SK-N-SH treated with all-trans-retinoic acid at 6 μM for 48 hours (cell line): ENCODE results near the gene RGMB.
"Not testable (repeated sequence)": the region's sequence is repeated elsewhere in the genome, so short reads cannot be mapped to it uniquely, and the experiment has no call there.

Source experiments
- ATAC-seq: fragments of 200-7000 bp; cut with Tn5 transposase; 3 replicates; pipeline ENCODE4 v1.9.1; 2020; ENCODE audit warnings: mild to moderate bottlenecking, moderate library complexity
- ARNTL ChIP-seq: fragments of 450-650 bp; formaldehyde crosslinking; IDR thresholded peaks from 2 replicates; pipeline ENCODE4 v1.5.0; 2020; ENCODE audit warnings: low read depth, mild to moderate bottlenecking, moderate library complexity, borderline replicate concordance
- BACH2 ChIP-seq: fragments of 250-450 bp; sonication (Bioruptor Pico); IDR thresholded peaks from 2 replicates; pipeline ENCODE4 v1.9.0; 2021; ENCODE audit warnings: mild to moderate bottlenecking, borderline replicate concordance
- CREB5 ChIP-seq: fragments of 250-450 bp; sonication (Bioruptor Pico); IDR thresholded peaks from 2 replicates; pipeline ENCODE4 v1.5.1; 2020; ENCODE audit warnings: low read depth, mild to moderate bottlenecking, moderate library complexity
- CSDC2 ChIP-seq: fragments of 250-450 bp; sonication (Bioruptor Pico); IDR thresholded peaks from 2 replicates; pipeline ENCODE4 v1.5.0; 2020; ENCODE audit warnings: mild to moderate bottlenecking, moderate library complexity
- GLIS3 ChIP-seq: fragments of 250-450 bp; sonication (Bioruptor Pico); IDR thresholded peaks from 2 replicates; pipeline ENCODE4 v1.5.0; 2020; ENCODE audit warnings: mild to moderate bottlenecking, moderate library complexity
- POU6F1 ChIP-seq: fragments of 250-450 bp; sonication (Bioruptor Pico); IDR thresholded peaks from 2 replicates; pipeline ENCODE4 v1.8.0; 2021; ENCODE audit warnings: low read depth, mild to moderate bottlenecking, moderate library complexity, borderline replicate concordance
- PPARA ChIP-seq: fragments of 250-450 bp; sonication (Bioruptor Pico); IDR thresholded peaks from 2 replicates; pipeline ENCODE4 v1.5.0; 2020; ENCODE audit warnings: mild to moderate bottlenecking, borderline replicate concordance
- RARB ChIP-seq: fragments of 250-450 bp; sonication (Bioruptor Pico); IDR thresholded peaks from 2 replicates; pipeline ENCODE4 v1.8.0; 2021; ENCODE audit warnings: mild to moderate bottlenecking, moderate library complexity
- SNAI2 ChIP-seq: fragments of 250-450 bp; sonication (Bioruptor Pico); IDR thresholded peaks from 2 replicates; pipeline ENCODE4 v1.5.0; 2020; ENCODE audit warnings: mild to moderate bottlenecking, moderate library complexity
- TOX ChIP-seq: fragments of 250-450 bp; sonication (Bioruptor Pico); IDR thresholded peaks from 2 replicates; pipeline ENCODE4 v1.8.0; 2021; ENCODE audit warnings: mild to moderate bottlenecking, moderate library complexity, borderline replicate concordance
- ZC3H10 ChIP-seq: fragments of 250-450 bp; sonication (Bioruptor Pico); IDR thresholded peaks from 2 replicates; pipeline ENCODE4 v1.5.1; 2021; ENCODE audit warnings: mild to moderate bottlenecking, moderate library complexity
- ZFP3 ChIP-seq: fragments of 250-450 bp; sonication (Bioruptor Pico); IDR thresholded peaks from 2 replicates; pipeline ENCODE4 v1.5.0; 2020; ENCODE audit warnings: mild to moderate bottlenecking, moderate library complexity
- ZFP30 ChIP-seq: fragments of 450-650 bp; formaldehyde crosslinking; IDR thresholded peaks from 2 replicates; pipeline ENCODE4 v1.5.0; 2022; ENCODE audit warnings: mild to moderate bottlenecking, moderate library complexity
- ZNF565 ChIP-seq: fragments of 450-650 bp; formaldehyde crosslinking; conservative IDR thresholded peaks from 2 replicates; pipeline ENCODE4 v1.5.0; 2020; ENCODE audit warnings: low read depth, mild to moderate bottlenecking, moderate library complexity
- ZNF8 ChIP-seq: fragments of 450-650 bp; formaldehyde crosslinking; IDR thresholded peaks from 2 replicates; pipeline ENCODE4 v1.5.0; 2020; ENCODE audit warnings: mild to moderate bottlenecking, moderate library complexity
- TF ChIP-seq, protein P1 (sequence below): fragments of 250-450 bp; sonication (Bioruptor Pico); IDR thresholded peaks from 2 replicates; pipeline ENCODE4 v1.5.1; 2021; ENCODE audit warnings: mild to moderate bottlenecking, moderate library complexity
- TF ChIP-seq, protein P2 (sequence below): fragments of 250-450 bp; sonication (Bioruptor Pico); IDR thresholded peaks from 2 replicates; pipeline ENCODE4 v1.8.0; 2020; ENCODE audit warnings: mild to moderate bottlenecking, moderate library complexity, borderline replicate concordance

RGMB gene

DNA sequence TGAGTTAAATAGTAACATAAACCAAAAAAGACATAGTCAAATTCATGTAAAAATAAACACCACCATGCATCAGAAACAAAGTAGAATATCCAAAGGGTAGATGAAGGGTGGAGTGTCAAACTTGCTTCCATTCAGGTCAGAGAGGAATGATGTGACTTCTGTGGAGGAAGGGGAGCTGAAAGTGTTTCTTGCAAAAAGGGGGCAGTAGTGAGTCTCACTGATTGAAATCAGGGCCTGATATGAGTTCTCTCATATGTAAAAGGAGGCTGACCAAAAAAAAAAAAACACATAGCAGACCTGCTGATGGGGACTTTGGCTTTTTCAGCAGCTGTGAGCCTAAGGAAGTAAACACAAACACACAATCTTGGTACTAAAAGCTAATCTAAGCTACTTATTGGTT is 38.8 kb upstream of the RGMB start:
- no peak for ATAC-seq
- TF ChIP-seq ZFP3 (CRISPR knock-in tag): no peak
- no peak for TF ChIP-seq RARB (CRISPR knock-in tag)

DNA sequence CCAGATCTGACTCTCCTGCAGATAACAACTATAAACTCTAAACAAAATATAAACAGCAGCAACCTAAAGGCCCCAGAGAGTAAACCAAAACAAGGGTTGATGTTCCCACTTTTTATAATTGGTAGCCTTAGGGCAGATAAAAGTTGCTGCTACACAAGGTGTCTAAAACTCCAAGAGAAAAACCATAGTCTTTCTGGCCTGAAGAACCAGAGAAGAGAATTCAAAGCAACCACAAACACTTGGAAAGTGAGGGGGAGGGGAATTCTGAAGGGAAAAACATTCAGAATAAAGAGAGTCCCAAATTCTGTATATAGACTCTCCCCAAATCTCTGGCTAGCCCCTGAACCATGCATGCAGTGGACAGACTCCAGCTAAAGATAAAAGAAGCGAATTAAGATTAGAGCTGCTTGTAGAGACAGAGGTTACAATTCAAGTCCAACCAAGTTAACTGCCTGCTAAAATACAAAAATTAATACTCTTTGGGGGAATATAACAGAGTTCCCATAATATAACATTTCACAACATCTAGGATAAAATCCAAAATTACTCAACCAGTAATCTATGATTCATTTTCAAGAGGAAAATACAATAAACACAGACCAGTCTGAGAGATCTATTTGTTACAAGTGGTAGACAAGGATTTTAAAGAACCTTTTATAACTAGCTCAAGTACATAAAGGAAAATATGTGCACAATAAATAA is 37.5 kb upstream of the RGMB start:
- TF ChIP-seq CSDC2: no peak
- TF ChIP-seq ARNTL (CRISPR knock-in tag): no peak
- no peak for TF ChIP-seq GLIS3 (CRISPR knock-in tag)
- no peak for TF ChIP-seq ZNF565 (CRISPR knock-in tag)
- TF ChIP-seq RARB (CRISPR knock-in tag): no peak
- no peak for TF ChIP-seq CREB5
- ATAC-seq: no peak

DNA sequence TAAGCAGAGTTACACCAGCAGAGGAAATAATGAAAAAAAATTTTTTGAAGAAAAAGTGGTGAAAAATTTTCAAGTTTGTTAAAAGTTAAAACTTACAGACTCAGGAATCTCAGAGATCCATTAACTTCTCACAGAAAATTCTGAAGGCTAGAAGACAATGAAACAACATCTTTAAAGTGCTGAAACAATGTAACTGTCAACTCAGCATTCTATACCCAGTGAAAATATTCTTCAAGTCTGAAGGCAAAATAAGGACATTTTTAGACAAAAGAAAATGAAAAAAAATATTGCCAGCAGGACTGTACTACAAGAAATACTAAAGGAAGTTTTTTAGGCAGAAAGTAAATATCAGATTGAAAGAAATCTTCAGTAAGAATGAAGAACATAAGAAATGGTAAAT is 36.7 kb upstream of the RGMB start:
- TF ChIP-seq, protein P1, sequence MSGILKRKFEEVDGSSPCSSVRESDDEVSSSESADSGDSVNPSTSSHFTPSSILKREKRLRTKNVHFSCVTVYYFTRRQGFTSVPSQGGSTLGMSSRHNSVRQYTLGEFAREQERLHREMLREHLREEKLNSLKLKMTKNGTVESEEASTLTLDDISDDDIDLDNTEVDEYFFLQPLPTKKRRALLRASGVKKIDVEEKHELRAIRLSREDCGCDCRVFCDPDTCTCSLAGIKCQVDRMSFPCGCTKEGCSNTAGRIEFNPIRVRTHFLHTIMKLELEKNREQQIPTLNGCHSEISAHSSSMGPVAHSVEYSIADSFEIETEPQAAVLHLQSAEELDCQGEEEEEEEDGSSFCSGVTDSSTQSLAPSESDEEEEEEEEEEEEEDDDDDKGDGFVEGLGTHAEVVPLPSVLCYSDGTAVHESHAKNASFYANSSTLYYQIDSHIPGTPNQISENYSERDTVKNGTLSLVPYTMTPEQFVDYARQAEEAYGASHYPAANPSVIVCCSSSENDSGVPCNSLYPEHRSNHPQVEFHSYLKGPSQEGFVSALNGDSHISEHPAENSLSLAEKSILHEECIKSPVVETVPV (CRISPR knock-in tag): no peak
- TF ChIP-seq ZFP30 (CRISPR knock-in tag) (no peak), ZNF8 (CRISPR knock-in tag) (no peak), ZC3H10 (CRISPR knock-in tag) (no peak), ARNTL (CRISPR knock-in tag) (no peak), GLIS3 (CRISPR knock-in tag) (no peak), ZNF565 (CRISPR knock-in tag) (no peak), POU6F1 (CRISPR knock-in tag) (no peak), ZFP3 (CRISPR knock-in tag) (no peak), TOX (CRISPR knock-in tag) (no peak), SNAI2 (CRISPR knock-in tag) (no peak), CREB5 (no peak)
- TF ChIP-seq, all 23 proteins: peak for 0

DNA sequence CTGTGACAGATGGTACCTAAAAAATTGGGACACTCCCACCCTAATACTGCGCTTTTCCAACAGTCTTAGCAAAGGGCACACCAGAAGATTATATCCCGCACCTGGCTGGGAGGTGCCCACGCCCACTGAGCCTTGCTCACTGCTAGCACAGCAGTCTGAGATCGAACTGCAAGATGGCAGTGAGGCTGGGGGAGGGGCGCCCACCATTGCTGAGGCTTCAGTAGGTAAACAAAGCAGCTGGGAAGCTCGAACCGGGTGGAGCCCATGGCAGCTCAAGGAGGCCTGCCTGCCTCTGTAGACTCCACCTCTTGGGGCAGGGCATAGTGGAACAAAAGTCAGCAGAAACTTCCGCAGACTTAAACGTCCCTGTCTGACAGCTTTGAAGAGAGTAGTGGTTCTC is 36.0 kb upstream of the RGMB start:
- ATAC-seq: not testable (repeated sequence)

More for the DNA sequence above, 36.7 kb upstream of the RGMB start:
- no peak for ATAC-seq

DNA sequence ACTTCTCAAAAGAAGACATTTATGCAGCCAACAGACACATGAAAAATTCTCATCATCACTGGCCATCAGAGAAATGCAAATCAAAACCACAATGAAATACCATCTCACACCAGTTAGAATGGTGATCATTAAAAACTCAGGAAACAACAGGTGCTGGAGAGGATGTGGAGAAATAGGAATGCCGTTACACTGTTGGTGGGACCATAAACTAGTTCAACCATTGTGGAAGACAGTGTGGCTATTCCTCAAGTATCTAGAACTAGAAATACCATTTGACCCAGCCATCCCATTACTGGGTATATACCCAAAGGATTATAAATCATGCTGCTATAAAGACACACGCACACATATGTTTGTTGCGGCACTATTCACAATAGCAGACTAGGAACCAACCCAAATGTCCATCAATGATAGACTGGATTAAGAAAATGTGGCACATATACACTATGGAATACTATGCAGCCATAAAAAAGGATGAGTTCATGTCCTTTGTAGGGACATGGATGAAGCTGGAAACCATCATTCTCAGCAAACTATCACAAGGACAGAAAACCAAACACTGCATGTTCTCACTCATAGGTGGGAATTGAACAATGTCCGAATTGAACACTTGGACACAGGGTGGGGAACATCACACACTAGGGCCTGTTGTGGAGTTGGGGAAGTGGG is 34.8 kb upstream of the RGMB start:
- not testable (repeated sequence) for ATAC-seq

GRCh38 chr5:98741926-98742325 is 31.5 kb upstream of the RGMB start:
- TF ChIP-seq ZNF565 (CRISPR knock-in tag) (no peak), BACH2 (CRISPR knock-in tag) (no peak), PPARA (CRISPR knock-in tag) (no peak)
- TF ChIP-seq, protein P2, sequence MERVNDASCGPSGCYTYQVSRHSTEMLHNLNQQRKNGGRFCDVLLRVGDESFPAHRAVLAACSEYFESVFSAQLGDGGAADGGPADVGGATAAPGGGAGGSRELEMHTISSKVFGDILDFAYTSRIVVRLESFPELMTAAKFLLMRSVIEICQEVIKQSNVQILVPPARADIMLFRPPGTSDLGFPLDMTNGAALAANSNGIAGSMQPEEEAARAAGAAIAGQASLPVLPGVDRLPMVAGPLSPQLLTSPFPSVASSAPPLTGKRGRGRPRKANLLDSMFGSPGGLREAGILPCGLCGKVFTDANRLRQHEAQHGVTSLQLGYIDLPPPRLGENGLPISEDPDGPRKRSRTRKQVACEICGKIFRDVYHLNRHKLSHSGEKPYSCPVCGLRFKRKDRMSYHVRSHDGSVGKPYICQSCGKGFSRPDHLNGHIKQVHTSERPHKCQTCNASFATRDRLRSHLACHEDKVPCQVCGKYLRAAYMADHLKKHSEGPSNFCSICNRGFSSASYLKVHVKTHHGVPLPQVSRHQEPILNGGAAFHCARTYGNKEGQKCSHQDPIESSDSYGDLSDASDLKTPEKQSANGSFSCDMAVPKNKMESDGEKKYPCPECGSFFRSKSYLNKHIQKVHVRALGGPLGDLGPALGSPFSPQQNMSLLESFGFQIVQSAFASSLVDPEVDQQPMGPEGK (CRISPR knock-in tag): no peak
- ATAC-seq: no peak
